ENCODE measurements around the gene NT5DC3. TPM values are rescaled to one million over a fixed set of nuclear protein-coding genes. Genes with fewer than 3 reads are reported as not detected.
"Not testable (repeated sequence)": the region's sequence is repeated elsewhere in the genome, so short reads cannot be mapped to it uniquely, and the experiment has no call there.

NT5DC3 gene
- total and polyA plus RNA-seq, 11 donors, result 0.95 to 6.3 (median 3.7) TPM

DNA sequence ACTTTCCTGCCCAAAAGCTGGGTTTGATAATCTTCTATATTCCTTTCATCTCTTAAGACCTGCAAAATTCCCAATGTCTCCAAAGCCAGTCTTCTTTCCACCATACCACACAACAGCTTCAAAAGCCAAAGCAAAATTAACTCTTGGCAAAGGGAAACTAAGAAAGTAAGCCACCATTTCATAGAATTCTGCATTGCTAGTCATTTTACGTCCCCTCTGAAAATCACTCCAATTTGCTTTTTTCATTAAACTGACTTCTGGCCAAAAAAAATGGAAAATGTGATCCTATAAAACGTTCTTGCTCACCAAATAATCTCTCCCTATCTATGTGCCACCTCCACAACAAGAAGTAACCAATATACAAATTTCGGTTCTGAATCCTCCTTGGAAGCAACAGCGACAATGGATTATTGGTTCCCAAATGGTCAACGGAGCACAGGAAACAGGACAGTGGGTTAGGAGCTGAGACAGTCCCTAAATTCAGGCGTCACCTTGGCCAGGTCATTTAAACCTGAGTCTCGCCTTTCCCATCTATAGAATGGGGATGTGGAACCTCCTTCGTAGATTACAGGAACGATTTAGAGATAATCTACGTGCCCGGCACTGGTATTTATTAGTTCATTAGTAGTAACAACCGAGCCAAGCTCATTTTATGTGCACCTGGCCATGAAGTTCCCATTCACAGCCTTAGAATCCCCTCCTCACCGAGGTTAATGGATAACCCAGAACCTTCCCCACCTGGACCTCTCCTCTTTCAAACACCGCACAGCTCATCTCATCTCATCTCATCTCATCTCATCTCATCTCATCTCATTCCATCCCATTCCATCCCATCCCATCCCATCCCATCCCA is 1.2 kb downstream of the NT5DC3 start:
- peak overlapping the region in 11 of 12 donors; percentile 52 to 83 (median 72) for H3K4me3 ChIP-seq
- peak overlapping the region in 1 of 12 donors; percentile 92 for H3K27ac ChIP-seq
- H3K27me3 ChIP-seq, result no peaks in the 10 kb centered on the region
- no peaks in the 10 kb centered on the region for H3K36me3 ChIP-seq
- ATAC-seq (no peak), DNase-seq (no peak)
- H3K9me3 ChIP-seq, result no peaks in the 10 kb centered on the region
- intact Hi-C loops (cut with DNase I), result loop anchor here in 1 of 10 donors (5.0 kb wide), 1 partner anchor 97 kb away; no protein-coding TSS in a partner anchor
- TF ChIP-seq, protein P1, sequence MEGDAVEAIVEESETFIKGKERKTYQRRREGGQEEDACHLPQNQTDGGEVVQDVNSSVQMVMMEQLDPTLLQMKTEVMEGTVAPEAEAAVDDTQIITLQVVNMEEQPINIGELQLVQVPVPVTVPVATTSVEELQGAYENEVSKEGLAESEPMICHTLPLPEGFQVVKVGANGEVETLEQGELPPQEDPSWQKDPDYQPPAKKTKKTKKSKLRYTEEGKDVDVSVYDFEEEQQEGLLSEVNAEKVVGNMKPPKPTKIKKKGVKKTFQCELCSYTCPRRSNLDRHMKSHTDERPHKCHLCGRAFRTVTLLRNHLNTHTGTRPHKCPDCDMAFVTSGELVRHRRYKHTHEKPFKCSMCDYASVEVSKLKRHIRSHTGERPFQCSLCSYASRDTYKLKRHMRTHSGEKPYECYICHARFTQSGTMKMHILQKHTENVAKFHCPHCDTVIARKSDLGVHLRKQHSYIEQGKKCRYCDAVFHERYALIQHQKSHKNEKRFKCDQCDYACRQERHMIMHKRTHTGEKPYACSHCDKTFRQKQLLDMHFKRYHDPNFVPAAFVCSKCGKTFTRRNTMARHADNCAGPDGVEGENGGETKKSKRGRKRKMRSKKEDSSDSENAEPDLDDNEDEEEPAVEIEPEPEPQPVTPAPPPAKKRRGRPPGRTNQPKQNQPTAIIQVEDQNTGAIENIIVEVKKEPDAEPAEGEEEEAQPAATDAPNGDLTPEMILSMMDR (IDR thresholded peaks at IDR 0.05), result no peak
- TF ChIP-seq POLR2A (IDR thresholded peaks at IDR 0.05), result no peak
- peaks cover 0 to 19% (median 3%) of the 10 kb centered on the region in 12 donors for H3K4me1 ChIP-seq
- 75 to 82% (median 80%) methylated on average over 14 of the region's 14 CpGs for WGBS, 4 donors

DNA sequence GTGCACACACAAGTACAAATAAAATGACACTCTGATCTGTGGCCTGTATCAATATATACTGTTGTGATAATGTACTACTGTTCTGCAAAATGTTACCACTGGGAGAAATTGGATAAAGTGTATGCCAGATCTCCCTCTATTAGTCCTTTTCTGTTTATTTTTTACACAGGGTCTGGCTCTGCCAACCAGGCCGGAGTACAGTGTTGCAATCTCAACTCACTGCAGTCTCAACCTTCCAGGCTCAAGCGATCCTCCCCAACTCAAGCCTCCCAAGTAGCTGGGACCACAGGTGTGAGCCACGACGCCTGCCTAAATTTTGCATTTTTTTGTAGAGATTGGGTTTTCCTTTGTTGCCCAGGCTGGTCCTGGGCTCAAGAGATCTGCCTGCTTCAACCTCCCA is 1.9 kb downstream of the NT5DC3 start:
- no peak for TF ChIP-seq POLR2A (IDR thresholded peaks at IDR 0.05)
- TF ChIP-seq, protein P1 (IDR thresholded peaks at IDR 0.05), result no peak
- no peaks in the 10 kb centered on the region for H3K36me3 ChIP-seq
- H3K4me3 ChIP-seq, result no peak overlapping the region
- H3K27ac ChIP-seq, result peak overlapping the region in 1 of 12 donors; percentile 92
- peaks cover 0 to 19% (median 3%) of the 10 kb centered on the region in 12 donors for H3K4me1 ChIP-seq
- ATAC-seq, result no peak
- DNase-seq, result no peak
- H3K27me3 ChIP-seq, result no peaks in the 10 kb centered on the region
- WGBS, 4 donors, result 90 to 97% (median 94%) methylated on average over 4 of the region's 4 CpGs
- intact Hi-C loops (cut with DNase I), result no loop called here
- no peaks in the 10 kb centered on the region for H3K9me3 ChIP-seq

DNA sequence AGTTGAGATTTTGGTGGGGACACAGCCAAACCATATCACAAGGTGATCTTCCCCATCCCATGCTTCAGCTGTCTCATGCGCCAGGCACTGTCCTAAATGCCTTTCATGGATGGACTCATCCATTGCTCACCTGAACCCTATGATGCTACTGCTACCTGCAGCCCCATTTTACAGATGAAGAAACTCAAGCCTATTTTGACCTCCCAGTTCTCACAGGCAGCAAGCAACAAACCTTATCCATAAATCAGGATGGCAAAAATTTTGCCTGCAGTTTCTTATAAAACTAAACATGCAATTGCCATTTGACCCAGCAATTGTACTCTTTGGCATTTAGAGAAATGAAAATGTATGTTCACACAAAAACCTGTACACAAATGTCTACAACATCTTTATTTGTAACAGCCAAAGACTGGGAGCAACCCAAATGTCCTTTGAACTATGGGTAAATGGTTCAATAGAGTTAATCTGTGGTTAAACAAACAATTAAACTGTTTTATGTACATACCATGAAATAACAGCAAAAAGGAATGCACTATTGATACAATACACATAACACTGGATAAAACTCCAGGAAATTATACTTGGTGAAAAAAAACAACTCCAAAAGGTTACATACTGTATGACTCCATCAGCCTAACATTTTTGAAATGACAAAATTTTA is 2.6 kb downstream of the NT5DC3 start:
- intact Hi-C loops (cut with DNase I), result no loop called here
- H3K27ac ChIP-seq, result peak overlapping the region in 1 of 12 donors; percentile 92
- ATAC-seq, result no peak
- no peak for DNase-seq
- H3K4me1 ChIP-seq, result peaks cover 0 to 19% (median 3%) of the 10 kb centered on the region in 12 donors
- no peaks in the 10 kb centered on the region for H3K27me3 ChIP-seq
- H3K4me3 ChIP-seq, result no peak overlapping the region
- TF ChIP-seq, protein P1 (IDR thresholded peaks at IDR 0.05), result no peak
- TF ChIP-seq POLR2A (IDR thresholded peaks at IDR 0.05), result no peak
- no peaks in the 10 kb centered on the region for H3K36me3 ChIP-seq
- WGBS, 4 donors, result 83 to 100% (median 98%) methylated on average over 1 of the region's 1 CpG
- no peaks in the 10 kb centered on the region for H3K9me3 ChIP-seq

DNA sequence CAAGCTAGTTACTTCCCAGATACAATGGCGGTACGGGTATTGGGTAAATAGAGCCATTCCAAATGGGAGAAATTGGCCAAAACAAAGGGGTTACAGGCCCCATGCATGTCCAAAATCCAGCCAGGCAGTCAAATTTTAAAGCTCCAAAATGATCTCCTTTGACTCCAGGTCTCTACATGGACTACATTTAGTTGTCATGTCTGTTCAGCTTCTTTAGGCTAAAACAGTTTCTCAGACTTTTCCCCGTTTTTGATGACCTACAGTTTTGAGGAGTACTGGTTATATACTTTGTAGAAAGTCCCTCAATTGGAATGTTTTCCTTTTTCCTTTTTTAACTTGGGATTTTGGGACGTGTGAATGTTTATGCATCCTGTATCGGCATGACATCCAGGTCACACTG is 4.7 kb downstream of the NT5DC3 start:
- intact Hi-C loops (cut with DNase I), result no loop called here
- H3K27ac ChIP-seq, result peak overlapping the region in 1 of 12 donors; percentile 92
- H3K4me1 ChIP-seq, result peaks cover 0 to 25% (median 2%) of the 10 kb centered on the region in 12 donors

DNA sequence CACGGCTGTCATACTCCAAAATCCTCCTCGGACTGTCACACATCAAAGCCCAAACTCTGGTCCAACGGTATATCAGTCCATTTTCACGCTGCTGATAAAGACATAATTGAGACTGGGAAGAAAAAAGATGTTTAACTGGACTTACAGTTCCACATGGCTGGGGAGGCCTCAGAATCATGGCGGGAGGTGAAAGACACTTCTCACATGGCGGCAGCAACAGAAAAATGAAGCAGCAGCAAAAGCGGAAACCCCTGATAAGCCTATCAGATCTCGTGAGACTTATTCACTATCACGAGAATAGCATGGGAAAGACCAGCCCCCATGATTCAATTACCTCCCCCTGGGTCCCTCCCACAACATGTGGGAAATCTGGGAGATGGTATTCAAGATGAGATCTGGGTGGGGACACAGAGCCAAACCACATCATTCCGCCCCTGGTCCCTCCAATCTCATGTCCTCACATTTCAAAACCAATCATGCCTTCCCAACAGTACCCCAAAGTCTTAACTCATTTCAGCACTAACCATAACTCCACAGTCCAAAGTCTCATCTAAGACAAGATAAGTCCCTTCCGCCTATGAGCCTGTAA is 5.2 kb downstream of the NT5DC3 start:
- H3K4me3 ChIP-seq, result not testable (repeated sequence)

More for the DNA sequence above, 4.7 kb downstream of the NT5DC3 start:
- TF ChIP-seq, protein P1 (IDR thresholded peaks at IDR 0.05), result no peak
- TF ChIP-seq POLR2A (IDR thresholded peaks at IDR 0.05), result no peak
- DNase-seq (no peak), ATAC-seq (no peak)
- Histone ChIP-seq H3K4me3 (no peak overlapping the region), H3K9me3 (no peaks in the 10 kb centered on the region), H3K27me3 (no peaks in the 10 kb centered on the region), H3K36me3 (no peaks in the 10 kb centered on the region)
- 85 to 92% (median 89%) methylated on average over 5 of the region's 5 CpGs for WGBS, 4 donors

More for the DNA sequence above, 5.2 kb downstream of the NT5DC3 start:
- DNase-seq; H3K9me3 ChIP-seq; H3K27me3 ChIP-seq; intact Hi-C loops (cut with DNase I); ATAC-seq; H3K36me3 ChIP-seq: not testable (repeated sequence)
- Histone ChIP-seq H3K27ac (peak overlapping the region in 1 of 12 donors; percentile 92), H3K4me1 (peaks cover 0 to 25% (median 2%) of the 10 kb centered on the region in 12 donors)
- WGBS, 4 donors, result 89 to 91% (median 90%) methylated on average over 11 of the region's 11 CpGs
